HepG2 (cell line): ENCODE data around the gene CAD. TPM values are rescaled to one million over a fixed set of nuclear protein-coding genes. Genes with fewer than 3 reads are reported as not detected.

Experiments used
- ASH2L ChIP-seq: fragments of 300-600, 200-600 bp; sonication (generic); IDR thresholded peaks from 2 replicates; pipeline ENCODE4 v1.7.0; 2017; ENCODE audit warnings: low read depth, mild to moderate bottlenecking, moderate library complexity, mixed read lengths, low read length; ENCODE audit not compliant: insufficient read length
- ISL2 ChIP-seq: sonication (generic); formaldehyde crosslinking; IDR thresholded peaks from 2 replicates; pipeline ENCODE4 v1.5.0; 2020; ENCODE audit warnings: missing genetic modification reagents
- JDP2 ChIP-seq: sonication (generic); formaldehyde crosslinking; IDR thresholded peaks from 2 replicates; pipeline ENCODE4 v1.8.1; 2022; ENCODE audit warnings: missing genetic modification reagents, borderline replicate concordance
- KLF16 ChIP-seq, 2 experiments: sonication (generic) in 1 of 2; formaldehyde crosslinking in 1 of 2; IDR thresholded peaks; 2 replicates each; pipeline versions ENCODE4 v1.6.1 to v1.8.0; 2016 to 2023; ENCODE audit warnings: missing genetic modification reagents in 2 of 2, missing compliant biosample characterization in 1 of 2
- MED1 ChIP-seq: sonication (generic); formaldehyde crosslinking; IDR thresholded peaks from 2 replicates; pipeline ENCODE4 v1.4.0; 2020; ENCODE audit warnings: missing genetic modification reagents
- PAWR ChIP-seq: sonication (generic); formaldehyde crosslinking; IDR thresholded peaks from 2 replicates; pipeline ENCODE4 v1.4.0; 2020; ENCODE audit warnings: missing genetic modification reagents, mild to moderate bottlenecking, borderline replicate concordance
- POLR2AphosphoS5 ChIP-seq: IDR thresholded peaks from 2 replicates; pipeline ENCODE4 v1.6.1; 2012; ENCODE audit warnings: low read depth, low read length
- SNAPC2 ChIP-seq: sonication (generic); formaldehyde crosslinking; IDR thresholded peaks from 2 replicates; pipeline ENCODE4 v1.8.1; 2022; ENCODE audit warnings: mild to moderate bottlenecking, missing genetic modification reagents
- TAF1 ChIP-seq: sonication (generic); formaldehyde crosslinking; IDR thresholded peaks from 2 replicates; pipeline ENCODE4 v1.4.0; 2020; ENCODE audit warnings: missing genetic modification reagents
- TEAD3 ChIP-seq: optimal IDR thresholded peaks from 2 replicates; pipeline ENCODE3; 2016; ENCODE audit warnings: borderline replicate concordance
- TSC22D2 ChIP-seq: sonication (generic); formaldehyde crosslinking; IDR thresholded peaks from 2 replicates; pipeline ENCODE4 v1.5.1; 2020; ENCODE audit warnings: missing genetic modification reagents, mild to moderate bottlenecking, borderline replicate concordance
- ZNF3 ChIP-seq: IDR thresholded peaks from 2 replicates; pipeline ENCODE4 v1.7.0; 2017; ENCODE audit warnings: inconsistent platforms
- ZNF430 ChIP-seq: sonication (generic); formaldehyde crosslinking; IDR thresholded peaks from 2 replicates; pipeline ENCODE4 v1.9.0; 2021; ENCODE audit warnings: mild to moderate bottlenecking, missing genetic modification reagents
- ZNF652 ChIP-seq: IDR thresholded peaks from 2 replicates; pipeline ENCODE4 v1.6.1; 2016; ENCODE audit warnings: low read depth, borderline replicate concordance
- ZNF781 ChIP-seq: sonication (generic); formaldehyde crosslinking; IDR thresholded peaks from 2 replicates; pipeline ENCODE4 v1.5.1; 2020; ENCODE audit warnings: borderline replicate concordance, mild to moderate bottlenecking, missing genetic modification reagents; ENCODE audit errors: not compliant biosample characterization
- ZNF878 ChIP-seq: sonication (generic); formaldehyde crosslinking; IDR thresholded peaks from 2 replicates; pipeline ENCODE4 v1.8.1; 2023; ENCODE audit warnings: mild to moderate bottlenecking, missing genetic modification reagents, moderate library complexity
- polyA plus RNA-seq, 8 experiments: library from polyadenylated mRNA; depleted of rRNA in 3 of 8; stranded (reverse) in 7 of 8; unstranded in 1 of 8; fragments of >200 nt; fragmentation: Illumina TruSeq in 4 of 8; extraction: Trizol in 4 of 8; gene quantifications; 2 replicates each; pipeline versions ENCODE4 v1.2.1 to v1.2.3, GENCODE V29; 2011 to 2016; ENCODE audit warnings: low read depth in 4 of 8, missing spikeins in 1 of 8, mixed read lengths in 1 of 8; ENCODE audit not compliant: insufficient read depth in 1 of 8
- total RNA-seq, 5 experiments: library from RNA; depleted of rRNA; stranded (reverse); fragments of >200 nt; fragmentation: Illumina TruSeq; extraction: Trizol; gene quantifications; 2 replicates each; pipeline ENCODE4 v1.2.3, GENCODE V29; 2016; ENCODE audit warnings: low read depth in 1 of 5
- TF ChIP-seq, protein P1 (sequence below): sonication (generic); formaldehyde crosslinking; conservative IDR thresholded peaks from 2 replicates; pipeline ENCODE4 v1.4.0; 2020; ENCODE audit warnings: mild to moderate bottlenecking, missing genetic modification reagents, moderate library complexity
- TF ChIP-seq, protein P2 (sequence below): sonication (generic); formaldehyde crosslinking; IDR thresholded peaks from 2 replicates; pipeline ENCODE4 v1.8.0; 2022; ENCODE audit warnings: mild to moderate bottlenecking, missing genetic modification reagents; ENCODE audit not compliant: insufficient replicate concordance
- TF ChIP-seq, protein P3 (sequence below): sonication (generic); formaldehyde crosslinking; IDR thresholded peaks from 2 replicates; pipeline ENCODE4 v1.4.0; 2020; ENCODE audit warnings: missing genetic modification reagents
- TF ChIP-seq, protein P4 (sequence below): sonication (generic); formaldehyde crosslinking; IDR thresholded peaks from 2 replicates; pipeline ENCODE4 v1.4.0; 2020; ENCODE audit warnings: missing genetic modification reagents, low read depth, mild to moderate bottlenecking, borderline replicate concordance
- TF ChIP-seq, protein P5 (sequence below): fragments of 450-650 bp; IDR thresholded peaks from 2 replicates; pipeline ENCODE4 v1.6.1; 2016

CAD gene
- total and polyA plus RNA-seq, 2 of the 13 experiments (the other 11 are each of a cell fraction or from before 2014, with no cell fraction given) = 21.7 to 37.0 TPM

DNA sequence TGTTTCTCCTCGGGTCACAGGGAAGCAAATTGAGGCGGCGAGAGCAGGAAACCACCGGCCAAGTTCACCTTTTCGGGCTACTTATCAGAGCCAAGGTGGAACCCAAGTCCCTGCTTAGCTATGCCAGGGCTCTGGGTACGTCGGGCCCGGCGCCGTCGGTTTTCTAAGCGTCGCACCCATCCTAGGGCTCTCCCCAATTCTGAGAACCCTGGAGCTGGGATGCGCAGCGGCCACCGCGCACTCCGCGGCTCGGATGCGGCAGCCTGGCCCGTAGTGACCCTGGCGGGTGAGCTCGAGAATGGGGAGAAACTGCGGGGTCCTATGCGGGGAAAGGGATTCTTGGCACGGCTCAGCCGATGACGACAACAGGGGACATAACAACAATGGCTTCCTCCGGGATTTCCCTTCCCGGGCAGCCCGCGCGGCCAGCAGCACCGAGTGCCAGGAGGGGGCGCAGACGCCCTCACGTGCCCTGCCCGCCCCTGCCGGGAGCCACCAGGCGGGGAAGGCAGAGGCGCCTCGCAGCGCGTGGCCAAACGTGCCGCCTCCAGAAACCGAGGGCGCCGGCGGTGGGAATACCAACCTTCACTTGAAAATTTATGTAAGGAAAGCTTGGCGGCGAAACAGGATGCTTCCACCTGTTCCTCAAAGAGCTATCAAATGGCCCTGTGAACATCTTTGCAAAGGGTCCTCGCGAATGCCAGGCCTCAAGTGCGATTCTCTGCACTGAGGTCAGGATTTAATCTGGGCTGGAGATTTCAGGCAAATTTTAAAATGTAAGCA, 47.8 kb downstream of the CAD start (continued):
- no peak for TF ChIP-seq ZNF781
- no peak for TF ChIP-seq ZNF3 (CRISPR knock-in tag)
- TF ChIP-seq TEAD3 (CRISPR knock-in tag) = peak; percentile 73
- TF ChIP-seq TSC22D2 (CRISPR knock-in tag) = no peak; the same call in 1 of the 2 replicates
- TF ChIP-seq, protein P1, sequence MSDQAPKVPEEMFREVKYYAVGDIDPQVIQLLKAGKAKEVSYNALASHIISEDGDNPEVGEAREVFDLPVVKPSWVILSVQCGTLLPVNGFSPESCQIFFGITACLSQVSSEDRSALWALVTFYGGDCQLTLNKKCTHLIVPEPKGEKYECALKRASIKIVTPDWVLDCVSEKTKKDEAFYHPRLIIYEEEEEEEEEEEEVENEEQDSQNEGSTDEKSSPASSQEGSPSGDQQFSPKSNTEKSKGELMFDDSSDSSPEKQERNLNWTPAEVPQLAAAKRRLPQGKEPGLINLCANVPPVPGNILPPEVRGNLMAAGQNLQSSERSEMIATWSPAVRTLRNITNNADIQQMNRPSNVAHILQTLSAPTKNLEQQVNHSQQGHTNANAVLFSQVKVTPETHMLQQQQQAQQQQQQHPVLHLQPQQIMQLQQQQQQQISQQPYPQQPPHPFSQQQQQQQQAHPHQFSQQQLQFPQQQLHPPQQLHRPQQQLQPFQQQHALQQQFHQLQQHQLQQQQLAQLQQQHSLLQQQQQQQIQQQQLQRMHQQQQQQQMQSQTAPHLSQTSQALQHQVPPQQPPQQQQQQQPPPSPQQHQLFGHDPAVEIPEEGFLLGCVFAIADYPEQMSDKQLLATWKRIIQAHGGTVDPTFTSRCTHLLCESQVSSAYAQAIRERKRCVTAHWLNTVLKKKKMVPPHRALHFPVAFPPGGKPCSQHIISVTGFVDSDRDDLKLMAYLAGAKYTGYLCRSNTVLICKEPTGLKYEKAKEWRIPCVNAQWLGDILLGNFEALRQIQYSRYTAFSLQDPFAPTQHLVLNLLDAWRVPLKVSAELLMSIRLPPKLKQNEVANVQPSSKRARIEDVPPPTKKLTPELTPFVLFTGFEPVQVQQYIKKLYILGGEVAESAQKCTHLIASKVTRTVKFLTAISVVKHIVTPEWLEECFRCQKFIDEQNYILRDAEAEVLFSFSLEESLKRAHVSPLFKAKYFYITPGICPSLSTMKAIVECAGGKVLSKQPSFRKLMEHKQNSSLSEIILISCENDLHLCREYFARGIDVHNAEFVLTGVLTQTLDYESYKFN (CRISPR knock-in tag) = no peak
- TF ChIP-seq PAWR (CRISPR knock-in tag) = no peak
- TF ChIP-seq KLF16 (CRISPR knock-in tag; IDR thresholded peaks at IDR 0.05) = peak in 1 of 2 experiments; percentile 80; a peak in 2 of 4 replicates
- TF ChIP-seq ZNF430 (CRISPR knock-in tag) = no peak; the same call in 1 of the 2 replicates
- no peak for TF ChIP-seq ASH2L
- TF ChIP-seq, protein P2, sequence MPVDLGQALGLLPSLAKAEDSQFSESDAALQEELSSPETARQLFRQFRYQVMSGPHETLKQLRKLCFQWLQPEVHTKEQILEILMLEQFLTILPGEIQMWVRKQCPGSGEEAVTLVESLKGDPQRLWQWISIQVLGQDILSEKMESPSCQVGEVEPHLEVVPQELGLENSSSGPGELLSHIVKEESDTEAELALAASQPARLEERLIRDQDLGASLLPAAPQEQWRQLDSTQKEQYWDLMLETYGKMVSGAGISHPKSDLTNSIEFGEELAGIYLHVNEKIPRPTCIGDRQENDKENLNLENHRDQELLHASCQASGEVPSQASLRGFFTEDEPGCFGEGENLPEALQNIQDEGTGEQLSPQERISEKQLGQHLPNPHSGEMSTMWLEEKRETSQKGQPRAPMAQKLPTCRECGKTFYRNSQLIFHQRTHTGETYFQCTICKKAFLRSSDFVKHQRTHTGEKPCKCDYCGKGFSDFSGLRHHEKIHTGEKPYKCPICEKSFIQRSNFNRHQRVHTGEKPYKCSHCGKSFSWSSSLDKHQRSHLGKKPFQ (CRISPR knock-in tag) = peak; percentile 25
- TF ChIP-seq, protein P3, sequence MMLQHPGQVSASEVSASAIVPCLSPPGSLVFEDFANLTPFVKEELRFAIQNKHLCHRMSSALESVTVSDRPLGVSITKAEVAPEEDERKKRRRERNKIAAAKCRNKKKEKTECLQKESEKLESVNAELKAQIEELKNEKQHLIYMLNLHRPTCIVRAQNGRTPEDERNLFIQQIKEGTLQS (CRISPR knock-in tag) = peak; percentile 45; the same call in 1 of the 2 replicates
- TF ChIP-seq JDP2 (CRISPR knock-in tag) = peak; percentile 27; the same call in 1 of the 2 replicates
- TF ChIP-seq POLR2AphosphoS5 = no peak
- TF ChIP-seq, protein P4, sequence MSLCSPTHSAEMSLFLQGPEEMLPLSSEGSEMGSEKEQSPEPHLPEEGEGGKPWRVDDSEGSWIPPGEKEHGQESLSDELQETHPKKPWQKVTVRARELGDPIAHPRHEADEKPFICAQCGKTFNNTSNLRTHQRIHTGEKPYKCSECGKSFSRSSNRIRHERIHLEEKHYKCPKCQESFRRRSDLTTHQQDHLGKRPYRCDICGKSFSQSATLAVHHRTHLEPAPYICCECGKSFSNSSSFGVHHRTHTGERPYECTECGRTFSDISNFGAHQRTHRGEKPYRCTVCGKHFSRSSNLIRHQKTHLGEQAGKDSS = no peak; the same call in 1 of the 2 replicates
- peak; percentile 21; the same call in 1 of the 2 replicates for TF ChIP-seq MED1 (CRISPR knock-in tag)
- no peak for TF ChIP-seq SNAPC2 (CRISPR knock-in tag)
- peak; percentile 18; the same call in 1 of the 2 replicates for TF ChIP-seq TAF1 (CRISPR knock-in tag)
- TF ChIP-seq, protein P5, sequence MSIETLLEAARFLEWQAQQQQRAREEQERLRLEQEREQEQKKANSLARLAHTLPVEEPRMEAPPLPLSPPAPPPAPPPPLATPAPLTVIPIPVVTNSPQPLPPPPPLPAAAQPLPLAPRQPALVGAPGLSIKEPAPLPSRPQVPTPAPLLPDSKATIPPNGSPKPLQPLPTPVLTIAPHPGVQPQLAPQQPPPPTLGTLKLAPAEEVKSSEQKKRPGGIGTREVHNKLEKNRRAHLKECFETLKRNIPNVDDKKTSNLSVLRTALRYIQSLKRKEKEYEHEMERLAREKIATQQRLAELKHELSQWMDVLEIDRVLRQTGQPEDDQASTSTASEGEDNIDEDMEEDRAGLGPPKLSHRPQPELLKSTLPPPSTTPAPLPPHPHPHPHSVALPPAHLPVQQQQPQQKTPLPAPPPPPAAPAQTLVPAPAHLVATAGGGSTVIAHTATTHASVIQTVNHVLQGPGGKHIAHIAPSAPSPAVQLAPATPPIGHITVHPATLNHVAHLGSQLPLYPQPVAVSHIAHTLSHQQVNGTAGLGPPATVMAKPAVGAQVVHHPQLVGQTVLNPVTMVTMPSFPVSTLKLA = no peak
- 0 out of 2 replicates have a peak, but pooled peaks have one; percentile 47 for TF ChIP-seq ZNF878 (CRISPR knock-in tag)
- TF ChIP-seq ZNF652 (CRISPR knock-in tag) = no peak
- peak; percentile 32; the same call in 1 of the 2 replicates for TF ChIP-seq ISL2 (CRISPR knock-in tag)
